ENCODE data around the gene PER2.

PER2 gene

GRCh38 chr2:238243496-238244076 is 44.8 kb downstream of the PER2 start:
- no peak for DNase-seq (ENCODE audit: low read depth)

- no peak for DNase-seq (ENCODE audit: low read depth)
Measured at GRCh38 chr2:238242731-238243495, 45.5 kb downstream of the PER2 start.

DNA sequence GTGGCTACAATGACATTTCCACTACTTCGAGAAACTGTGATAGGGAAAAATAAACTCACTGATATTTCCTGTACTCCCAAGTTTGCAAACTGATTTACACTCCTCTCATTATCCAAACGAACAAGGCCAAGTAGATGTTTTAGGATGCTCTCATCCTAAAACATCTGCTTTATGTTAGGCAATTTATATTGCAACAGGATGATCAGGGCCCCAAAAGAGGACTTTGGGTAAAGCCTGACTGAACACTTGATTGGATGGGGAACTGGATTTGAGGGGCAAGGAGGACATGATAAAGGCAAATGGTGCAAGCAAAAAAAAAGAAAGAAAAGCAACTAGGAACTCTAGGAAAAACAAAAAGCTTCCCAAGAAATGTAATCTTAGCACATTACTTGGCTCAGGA is 46.4 kb downstream of the PER2 start:
- DNase-seq (ENCODE audit: low read depth): no peak

- DNase-seq (ENCODE audit: low read depth): peak; percentile 11
Measured at GRCh38 chr2:238240757-238241711, 47.4 kb downstream of the PER2 start.

DNA sequence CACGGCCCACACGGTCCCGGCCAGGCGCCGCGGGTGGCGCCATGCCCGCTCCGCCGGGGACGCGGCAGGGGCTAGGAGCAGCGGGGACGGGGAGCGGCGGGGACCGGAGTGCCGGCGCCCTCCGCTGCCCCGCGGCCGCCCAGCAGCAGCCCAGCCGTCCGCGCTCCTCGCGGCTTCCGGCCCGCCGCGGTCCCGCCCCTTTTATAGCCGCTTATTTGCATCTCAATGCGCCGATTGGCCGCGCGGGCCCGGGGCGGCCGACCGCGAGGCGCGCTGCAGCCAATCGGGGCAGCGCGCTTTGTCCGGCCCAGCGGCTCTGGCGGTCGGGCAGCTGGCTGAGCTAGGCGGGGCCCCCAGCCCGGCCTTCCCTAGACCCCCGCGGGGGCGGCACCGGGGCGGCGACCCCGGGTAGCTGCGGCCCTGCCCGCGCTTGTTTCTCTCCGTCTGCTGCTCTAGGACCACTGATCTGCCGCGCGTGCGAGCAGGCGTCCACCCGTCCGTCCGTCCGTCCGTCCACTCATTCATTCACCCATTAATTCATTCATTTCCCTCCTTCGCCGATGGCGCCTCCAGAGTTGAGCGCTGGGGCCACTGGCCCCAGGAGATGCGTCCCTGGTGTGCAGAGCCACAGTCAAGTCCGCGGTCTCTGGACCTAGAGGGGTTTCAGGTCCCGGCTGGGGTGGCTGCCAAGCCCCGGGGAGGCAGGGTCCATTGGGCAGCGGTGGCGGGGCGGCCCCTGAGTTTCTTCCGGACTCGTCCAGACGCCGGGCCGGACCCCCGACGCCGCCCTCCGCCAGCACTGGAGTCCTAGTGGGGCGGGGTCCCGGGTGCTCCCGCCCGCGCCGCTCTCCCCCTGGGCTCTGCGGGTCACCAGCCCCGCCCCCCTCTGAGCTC is 48.3 kb downstream of the PER2 start, which contains the start of gene HES6:
TSS of gene HES6 (minus strand) at position 176 of the 894 bp plus-strand sequence. CDS start at position 43, 133 bp downstream.
- DNase-seq (ENCODE audit: low read depth): peak; percentile 68

DNA sequence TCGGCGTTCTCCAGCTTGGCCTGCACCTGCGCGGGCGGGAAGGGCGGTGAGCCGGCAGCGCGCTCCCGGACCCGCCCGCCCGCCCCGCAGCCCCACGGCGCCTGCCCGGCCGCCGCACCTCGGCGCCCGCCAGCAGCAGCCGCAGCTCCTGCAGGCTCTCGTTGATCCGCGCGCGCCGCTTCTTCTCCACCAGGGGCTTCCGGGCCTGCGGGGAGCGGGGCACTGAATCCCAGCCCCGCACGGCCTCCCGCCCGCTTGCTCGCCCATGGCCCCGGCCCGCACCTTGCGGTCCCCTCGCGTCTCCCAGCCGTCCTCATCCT is 48.9 kb downstream of the PER2 start:
- DNase-seq (ENCODE audit: low read depth): no peak

DNA sequence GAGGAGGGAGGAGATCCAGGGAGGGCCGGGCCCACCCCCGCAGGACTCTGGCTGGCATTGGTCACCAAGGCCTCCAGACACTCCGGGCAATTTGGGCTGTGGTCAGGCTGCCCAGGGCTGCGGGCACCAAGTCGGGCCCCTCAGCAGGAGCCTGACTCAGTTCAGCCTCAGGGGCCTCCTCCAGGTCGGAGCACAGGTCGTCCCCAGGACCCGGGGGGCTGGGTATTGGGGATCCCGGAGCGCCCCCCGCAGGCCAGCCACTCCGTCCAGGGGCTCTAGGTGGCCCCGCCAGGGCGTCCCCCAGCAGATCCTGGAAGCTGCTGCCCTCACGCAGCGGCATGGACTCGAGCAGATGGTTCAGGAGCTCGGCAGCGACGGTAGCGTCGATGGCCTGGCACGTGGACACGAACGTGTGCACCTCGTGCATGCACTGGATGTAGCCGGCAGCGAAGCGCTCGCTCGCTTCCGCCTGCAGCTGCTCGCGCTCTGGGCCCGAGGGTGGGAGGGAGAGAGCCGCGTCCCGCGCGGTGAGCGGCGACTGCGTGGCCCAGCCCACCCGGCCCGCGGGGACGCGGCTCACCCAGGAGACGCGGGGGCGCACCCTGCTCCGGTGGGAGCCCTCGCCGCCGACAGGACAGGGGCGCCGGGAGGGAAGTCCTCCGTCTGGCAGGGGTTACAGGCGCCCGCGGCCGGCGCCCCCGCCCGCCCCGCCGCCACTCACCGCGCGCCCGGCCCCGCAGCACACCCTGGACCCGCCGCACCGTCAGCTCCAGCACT is 49.5 kb downstream of the PER2 start:
- DNase-seq (ENCODE audit: low read depth): peak; percentile 8

DNA sequence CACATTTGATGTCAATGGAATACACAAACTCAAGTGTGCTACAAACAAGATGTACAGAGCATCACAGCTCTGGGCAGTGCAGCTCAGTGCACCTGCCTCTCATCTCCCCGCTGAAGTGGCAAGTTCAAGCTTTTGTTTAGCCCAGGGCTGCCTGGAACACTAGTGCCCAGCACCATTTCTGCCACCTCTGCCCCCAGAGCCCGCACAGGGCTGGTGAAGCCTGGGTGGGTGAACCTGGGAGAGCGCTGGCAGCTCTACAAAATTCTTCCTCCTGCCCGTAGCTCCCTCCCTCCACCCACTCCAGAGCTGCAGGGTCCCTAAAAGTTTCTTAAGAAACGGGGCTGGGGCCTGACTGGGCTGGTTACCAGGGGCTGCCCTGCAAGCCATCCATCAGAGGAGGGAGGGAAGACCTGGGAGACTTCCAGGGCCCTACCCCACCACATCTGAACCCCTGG is 50.1 kb downstream of the PER2 start:
- DNase-seq (ENCODE audit: low read depth): no peak

DNA sequence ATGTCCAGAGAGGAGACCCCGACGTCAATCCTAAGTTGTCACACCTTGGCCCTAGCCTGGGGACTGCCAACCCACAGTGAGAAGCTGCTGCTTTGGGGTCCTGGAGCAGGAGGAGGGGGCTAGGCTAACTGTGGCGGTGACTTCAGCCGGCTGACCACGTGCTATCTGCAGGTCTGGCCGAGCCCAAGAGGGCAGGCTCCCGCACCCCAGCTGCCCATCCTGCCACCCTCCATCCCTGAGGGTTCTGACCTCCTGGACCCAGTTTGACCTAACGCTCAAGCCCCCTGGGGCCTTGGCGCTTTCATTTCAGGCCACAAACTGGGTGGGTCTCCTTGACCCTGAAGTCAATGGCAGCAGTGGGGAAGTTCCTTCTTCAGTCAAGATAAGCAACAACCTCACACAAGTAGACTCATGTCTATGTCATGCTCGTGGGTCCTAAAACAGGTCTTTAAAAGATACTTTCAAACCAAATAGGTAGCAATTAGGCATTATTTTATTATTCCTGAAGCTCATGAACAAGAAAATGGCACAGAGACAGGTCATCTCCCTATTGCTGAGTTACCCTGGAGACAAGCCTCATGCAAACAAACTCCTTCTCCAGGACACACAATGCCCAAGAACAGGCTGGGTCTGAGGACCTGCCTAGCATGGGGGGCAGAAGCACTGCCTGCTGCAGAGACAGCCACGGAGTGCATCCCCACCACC is 50.8 kb downstream of the PER2 start:
- no peak for DNase-seq (ENCODE audit: low read depth)

GRCh38 chr2:238236571-238236970 is 51.8 kb downstream of the PER2 start:
- no peak for DNase-seq (ENCODE audit: low read depth)

- DNase-seq (ENCODE audit: low read depth): no peak
Measured at GRCh38 chr2:238235856-238236255, 52.6 kb downstream of the PER2 start.

DNA sequence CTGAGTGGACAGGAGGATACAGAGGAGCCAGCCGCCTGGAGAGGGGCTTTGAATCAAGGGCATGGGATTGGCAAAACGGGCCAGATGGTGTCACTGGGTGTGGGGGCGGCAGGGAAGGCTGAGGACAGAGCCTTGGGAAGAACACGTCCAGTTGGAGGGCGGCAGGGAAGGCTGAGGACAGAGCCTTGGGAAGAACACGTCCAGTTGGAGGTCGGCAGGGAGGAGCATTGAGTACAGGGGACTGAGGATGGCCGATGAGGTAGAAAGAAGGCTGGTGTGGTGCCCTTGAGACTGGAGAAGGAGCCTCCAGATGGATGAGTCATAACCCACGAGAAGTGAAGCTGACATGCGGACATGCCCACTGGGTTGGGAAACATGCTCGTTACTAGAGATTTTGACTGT is 53.1 kb downstream of the PER2 start:
- DNase-seq (ENCODE audit: low read depth): no peak

DNA sequence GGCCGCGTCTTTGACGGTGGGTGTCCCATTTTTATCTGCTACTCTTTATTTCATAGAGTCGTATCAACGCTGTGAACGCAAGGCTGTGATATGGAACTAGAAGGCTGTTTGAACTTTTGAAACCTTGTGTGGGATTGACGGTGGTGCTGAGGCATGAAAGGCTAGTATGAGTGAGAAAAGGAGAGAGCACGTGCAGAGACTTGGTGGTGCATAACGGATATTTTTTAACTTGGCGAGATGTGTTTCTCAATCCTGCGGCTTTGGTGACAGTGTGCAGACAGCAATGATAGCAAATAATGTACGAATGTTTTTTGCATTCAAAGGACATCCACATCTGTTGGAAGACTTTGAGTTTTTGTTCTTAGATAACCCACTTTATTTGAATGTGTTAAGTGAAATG is 54.8 kb downstream of the PER2 start:
- no peak for DNase-seq (ENCODE audit: low read depth)

DNA sequence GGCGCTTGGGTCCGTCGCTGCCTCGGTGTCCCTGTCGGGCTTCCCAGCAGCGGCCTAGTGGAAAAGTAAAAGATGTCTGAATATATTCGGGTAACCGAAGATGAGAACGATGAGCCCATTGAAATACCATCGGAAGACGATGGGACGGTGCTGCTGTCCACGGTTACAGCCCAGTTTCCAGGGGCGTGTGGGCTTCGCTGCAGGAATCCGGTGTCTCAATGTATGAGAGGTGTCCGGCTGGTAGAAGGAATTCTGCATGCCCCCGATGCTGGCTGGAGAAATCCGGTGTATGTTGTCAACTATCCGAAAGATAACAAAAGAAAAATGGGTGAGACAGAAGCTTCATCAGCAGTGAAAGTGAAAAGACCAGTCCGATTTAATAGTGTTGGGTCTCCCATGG is 56.6 kb downstream of the PER2 start:
- DNase-seq (ENCODE audit: low read depth): no peak

GRCh38 chr2:238231251-238231793 is 57.1 kb downstream of the PER2 start:
- DNase-seq (ENCODE audit: low read depth): peak; percentile 61

GRCh38 chr2:238230699-238231098 is 57.7 kb downstream of the PER2 start:
- no peak for DNase-seq (ENCODE audit: low read depth)

GRCh38 chr2:238228700-238229099 is 59.7 kb downstream of the PER2 start:
- DNase-seq (ENCODE audit: low read depth): no peak

- DNase-seq (ENCODE audit: low read depth): no peak
Measured at GRCh38 chr2:238227587-238228032, 60.8 kb downstream of the PER2 start.

DNA sequence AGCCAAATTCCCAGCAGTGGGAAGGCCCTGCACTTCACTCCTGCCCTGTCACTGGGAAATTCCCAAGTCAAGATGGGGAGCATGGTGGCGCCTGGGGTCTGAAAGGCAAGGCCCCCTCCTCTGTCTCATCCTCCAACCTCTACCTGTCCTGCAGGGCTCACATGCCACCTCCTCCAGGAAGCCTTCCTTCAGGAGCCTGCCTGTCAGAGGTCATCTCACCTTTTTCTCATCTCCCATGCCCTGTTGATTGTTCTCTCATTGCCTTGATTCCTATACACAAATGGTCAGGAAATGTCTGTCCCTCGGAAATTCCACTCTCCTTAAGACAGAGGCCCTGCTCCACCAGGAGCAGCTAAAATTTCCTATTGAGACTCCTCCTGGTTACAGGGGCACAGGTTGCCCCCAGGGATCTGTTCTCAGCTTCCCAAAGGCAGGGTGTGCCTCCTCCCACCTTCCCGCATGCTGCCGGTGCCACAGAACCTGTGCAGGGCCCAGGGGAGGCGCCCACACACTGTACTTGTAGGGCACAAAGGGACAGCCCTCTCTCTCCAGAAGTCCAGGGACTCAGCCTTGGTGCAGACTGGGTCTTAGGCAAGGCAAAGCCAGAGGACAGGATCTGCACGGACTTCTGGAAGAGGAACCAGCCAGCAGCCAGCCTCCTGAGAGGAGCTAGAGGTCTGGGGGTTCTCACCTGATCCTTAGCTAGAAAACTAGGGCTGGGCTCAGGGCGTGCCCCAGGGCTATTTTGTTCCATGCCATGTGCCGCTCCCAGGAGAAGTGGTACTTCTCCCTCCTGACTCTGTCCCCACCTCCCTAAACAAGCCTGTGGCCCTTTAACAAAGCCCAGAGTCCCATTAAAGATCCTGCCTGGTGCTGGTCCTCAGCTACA is 61.5 kb downstream of the PER2 start:
- no peak for DNase-seq (ENCODE audit: low read depth)
